ENCODE measurements around the gene TMA7B. TPM values are rescaled to one million over a fixed set of nuclear protein-coding genes. Genes with fewer than 3 reads are reported as not detected.
A peak's percentile ranks its signal among the peaks of the same experiment; 100 is the strongest.

TMA7B gene
- total RNA-seq, 2 experiments from 2014 or later: 3.7 to 4.3 TPM

GRCh38 chr22:39924286-39924685 is 35.9 kb upstream of the TMA7B start:
- no peak overlapping the region for H3K4me3 Mint-ChIP-seq
- H3K9me3 Mint-ChIP-seq: no peaks in the 10 kb centered on the region
- ChIA-PET CTCF (interaction anchor here (0.9 to 6.9 kb wide), 3 partner anchors 9 to 395 kb away, joined by 3 to 62 read pairs (median 4); no protein-coding TSS in a partner anchor), POLR2A (interaction anchor here (0.6 to 11.4 kb wide), 9 partner anchors 8 to 404 kb away, joined by 3 to 447 read pairs (median 9); partner anchors contain the start of genes ATF4 and GRAP2)
- peak overlapping the region; percentile 53 for H3K27ac Mint-ChIP-seq
- H3K36me3 Mint-ChIP-seq (ENCODE audit: low read depth): peaks cover 50% of the 10 kb centered on the region
- H3K27me3 Mint-ChIP-seq: no peaks in the 10 kb centered on the region
- H3K4me1 Mint-ChIP-seq: peaks cover 70% of the 10 kb centered on the region
- no peak for DNase-seq

- H3K4me3 Mint-ChIP-seq: no peak overlapping the region
- ChIA-PET CTCF (interaction anchor here (0.6 to 6.9 kb wide), 10 partner anchors 8 to 396 kb away, joined by 3 to 62 read pairs (median 4); no protein-coding TSS in a partner anchor), POLR2A (interaction anchor here (0.7 to 11.4 kb wide), 13 partner anchors 7 to 405 kb away, joined by 3 to 447 read pairs (median 7); partner anchors contain the start of genes ATF4 and GRAP2)
- peaks cover 60% of the 10 kb centered on the region for H3K4me1 Mint-ChIP-seq
- no peaks in the 10 kb centered on the region for H3K9me3 Mint-ChIP-seq
- peaks cover 40% of the 10 kb centered on the region for H3K36me3 Mint-ChIP-seq (ENCODE audit: low read depth)
- no peak overlapping the region for H3K27ac Mint-ChIP-seq
- no peaks in the 10 kb centered on the region for H3K27me3 Mint-ChIP-seq
- no peak for DNase-seq
These were observed 34.9 kb upstream of the TMA7B start for GRCh38 chr22:39925273-39925672.

- H3K4me3 Mint-ChIP-seq: no peak overlapping the region
- H3K4me1 Mint-ChIP-seq: peaks cover 52% of the 10 kb centered on the region
- no peaks in the 10 kb centered on the region for H3K9me3 Mint-ChIP-seq
- POLR2A ChIA-PET: interaction anchor here (0.7 to 11.4 kb wide), 16 partner anchors 6 to 423 kb away, joined by 3 to 447 read pairs (median 4); partner anchors contain the start of genes ATF4, GRAP2 and MIEF1
- peaks cover 34% of the 10 kb centered on the region for H3K36me3 Mint-ChIP-seq (ENCODE audit: low read depth)
- CTCF ChIA-PET: interaction anchor here (0.7 to 6.9 kb wide), 14 partner anchors 8 to 422 kb away, joined by 3 to 62 read pairs (median 4); no protein-coding TSS in a partner anchor
- no peak for DNase-seq
- H3K27me3 Mint-ChIP-seq: no peaks in the 10 kb centered on the region
- no peak overlapping the region for H3K27ac Mint-ChIP-seq
These were observed 34.1 kb upstream of the TMA7B start for GRCh38 chr22:39925909-39926679.

- H3K27me3 Mint-ChIP-seq: no peaks in the 10 kb centered on the region
- H3K4me3 Mint-ChIP-seq: no peak overlapping the region
- POLR2A ChIA-PET: interaction anchor here (0.9 to 11.4 kb wide), 9 partner anchors 5 to 424 kb away, joined by 3 to 447 read pairs (median 5); partner anchors contain the start of genes ATF4, GRAP2 and MIEF1
- no peak overlapping the region for H3K27ac Mint-ChIP-seq
- H3K4me1 Mint-ChIP-seq: peaks cover 47% of the 10 kb centered on the region
- H3K9me3 Mint-ChIP-seq: no peaks in the 10 kb centered on the region
- H3K36me3 Mint-ChIP-seq (ENCODE audit: low read depth): peaks cover 33% of the 10 kb centered on the region
- CTCF ChIA-PET: interaction anchor here (0.7 to 6.9 kb wide), 10 partner anchors 7 to 421 kb away, joined by 3 to 62 read pairs (median 4); no protein-coding TSS in a partner anchor
- DNase-seq: no peak
These were observed 33.4 kb upstream of the TMA7B start for GRCh38 chr22:39926753-39927152.

GRCh38 chr22:39927544-39927943 is 32.7 kb upstream of the TMA7B start:
- CTCF ChIA-PET: interaction anchor here (0.9 to 4.6 kb wide), 5 partner anchors 10 to 393 kb away, joined by 3 to 36 read pairs (median 6); no protein-coding TSS in a partner anchor
- no peak overlapping the region for H3K27ac Mint-ChIP-seq
- H3K4me3 Mint-ChIP-seq: no peak overlapping the region
- H3K9me3 Mint-ChIP-seq: no peaks in the 10 kb centered on the region
- POLR2A ChIA-PET: interaction anchor here (1.2 to 11.4 kb wide), 5 partner anchors 17 to 425 kb away, joined by 3 to 447 read pairs (median 5); partner anchors contain the start of genes GRAP2 and MIEF1
- peaks cover 40% of the 10 kb centered on the region for H3K4me1 Mint-ChIP-seq
- no peaks in the 10 kb centered on the region for H3K27me3 Mint-ChIP-seq
- peaks cover 26% of the 10 kb centered on the region for H3K36me3 Mint-ChIP-seq (ENCODE audit: low read depth)
- DNase-seq: no peak

- Mint-ChIP-seq H3K36me3 (ENCODE audit: low read depth) (peaks cover 32% of the 10 kb centered on the region), H3K4me1 (peaks cover 41% of the 10 kb centered on the region), H3K4me3 (no peak overlapping the region), H3K27me3 (no peaks in the 10 kb centered on the region), H3K9me3 (no peaks in the 10 kb centered on the region), H3K27ac (no peak overlapping the region)
- DNase-seq: no peak
- ChIA-PET CTCF (interaction anchor here (0.6 to 4.6 kb wide), 5 partner anchors 11 to 417 kb away, joined by 3 to 36 read pairs (median 4); no protein-coding TSS in a partner anchor), POLR2A (interaction anchor here (1.3 to 11.4 kb wide), 5 partner anchors 5 to 409 kb away, joined by 3 to 447 read pairs (median 40); partner anchors contain the start of genes ATF4 and GRAP2)
These were observed 31.4 kb upstream of the TMA7B start for GRCh38 chr22:39928536-39929520.

- POLR2A ChIA-PET: interaction anchor here (1.0 to 11.4 kb wide), 3 partner anchors 8 to 34 kb away, joined by 3 to 447 read pairs (median 84); no protein-coding TSS in a partner anchor
These were observed 28.9 kb upstream of the TMA7B start for GRCh38 chr22:39931251-39931650.

GRCh38 chr22:39932166-39932565 is 28.0 kb upstream of the TMA7B start:
- no peak for DNase-seq
- peaks cover 47% of the 10 kb centered on the region for H3K4me1 Mint-ChIP-seq
- H3K9me3 Mint-ChIP-seq: no peaks in the 10 kb centered on the region
- H3K4me3 Mint-ChIP-seq: peak overlapping the region; percentile 8
- H3K36me3 Mint-ChIP-seq (ENCODE audit: low read depth): peaks cover 34% of the 10 kb centered on the region
- ChIA-PET CTCF (interaction anchor here (0.6 to 4.2 kb wide), 12 partner anchors 9 to 393 kb away, joined by 3 to 62 read pairs (median 6); no protein-coding TSS in a partner anchor), POLR2A (interaction anchor here (0.7 to 7.6 kb wide), 8 partner anchors 9 to 40 kb away, joined by 3 to 84 read pairs (median 8); no protein-coding TSS in a partner anchor)
- H3K27me3 Mint-ChIP-seq: no peaks in the 10 kb centered on the region
- H3K27ac Mint-ChIP-seq: no peak overlapping the region

More at GRCh38 chr22:39931251-39931650, 28.9 kb upstream of the TMA7B start:
- DNase-seq: no peak
- peaks cover 42% of the 10 kb centered on the region for H3K4me1 Mint-ChIP-seq
- CTCF ChIA-PET: no interaction called here
- no peak overlapping the region for H3K27ac Mint-ChIP-seq
- no peaks in the 10 kb centered on the region for H3K27me3 Mint-ChIP-seq
- no peak overlapping the region for H3K4me3 Mint-ChIP-seq
- no peaks in the 10 kb centered on the region for H3K9me3 Mint-ChIP-seq
- H3K36me3 Mint-ChIP-seq (ENCODE audit: low read depth): peaks cover 34% of the 10 kb centered on the region

- Mint-ChIP-seq H3K27ac (peak overlapping the region; percentile 73), H3K36me3 (ENCODE audit: low read depth) (peaks cover 41% of the 10 kb centered on the region), H3K9me3 (no peaks in the 10 kb centered on the region), H3K4me1 (peaks cover 56% of the 10 kb centered on the region), H3K27me3 (no peaks in the 10 kb centered on the region), H3K4me3 (peak overlapping the region; percentile 42)
- DNase-seq: peak; percentile 68
- CTCF ChIA-PET: interaction anchor here (0.5 to 4.2 kb wide), 19 partner anchors 9 to 437 kb away, joined by 3 to 62 read pairs (median 5); no protein-coding TSS in a partner anchor
- POLR2A ChIA-PET: interaction anchor here (1.0 to 7.6 kb wide), 12 partner anchors 10 to 413 kb away, joined by 3 to 84 read pairs (median 6); partner anchors contain the start of gene ATF4
These were observed 27.1 kb upstream of the TMA7B start for GRCh38 chr22:39932918-39933649.

GRCh38 chr22:39933741-39934140 is 26.5 kb upstream of the TMA7B start:
- ChIA-PET CTCF (interaction anchor here (0.5 to 4.2 kb wide), 15 partner anchors 8 to 437 kb away, joined by 3 to 62 read pairs (median 5); no protein-coding TSS in a partner anchor), POLR2A (interaction anchor here (1.0 to 7.6 kb wide), 11 partner anchors 9 to 413 kb away, joined by 3 to 84 read pairs (median 7); partner anchors contain the start of gene ATF4)
- DNase-seq: no peak
- H3K36me3 Mint-ChIP-seq (ENCODE audit: low read depth): peaks cover 48% of the 10 kb centered on the region
- peak overlapping the region; percentile 73 for H3K27ac Mint-ChIP-seq
- peak overlapping the region; percentile 42 for H3K4me3 Mint-ChIP-seq
- no peaks in the 10 kb centered on the region for H3K9me3 Mint-ChIP-seq
- H3K4me1 Mint-ChIP-seq: peaks cover 63% of the 10 kb centered on the region
- no peaks in the 10 kb centered on the region for H3K27me3 Mint-ChIP-seq

- Mint-ChIP-seq H3K4me3 (peak overlapping the region; percentile 42), H3K4me1 (peaks cover 72% of the 10 kb centered on the region), H3K36me3 (ENCODE audit: low read depth) (peaks cover 54% of the 10 kb centered on the region), H3K9me3 (no peaks in the 10 kb centered on the region), H3K27me3 (no peaks in the 10 kb centered on the region), H3K27ac (peak overlapping the region; percentile 37)
- ChIA-PET CTCF (interaction anchor here (1.2 to 4.2 kb wide), 2 partner anchors 12 to 89 kb away, joined by 5 to 62 read pairs; no protein-coding TSS in a partner anchor), POLR2A (interaction anchor here (0.7 to 7.6 kb wide), 7 partner anchors 8 to 403 kb away, joined by 3 to 84 read pairs (median 4); partner anchors contain the start of genes GRAP2 and RPS19BP1)
- DNase-seq: no peak
These were observed 25.1 kb upstream of the TMA7B start for GRCh38 chr22:39935116-39935515.
